ENCODE measurements around the gene TOX2. TPM values are rescaled to one million over a fixed set of nuclear protein-coding genes. Genes with fewer than 3 reads are reported as not detected.

The TOX2 gene
- polyA plus RNA-seq, 3 donors = 0.39 to 0.56 (median 0.47) TPM

DNA sequence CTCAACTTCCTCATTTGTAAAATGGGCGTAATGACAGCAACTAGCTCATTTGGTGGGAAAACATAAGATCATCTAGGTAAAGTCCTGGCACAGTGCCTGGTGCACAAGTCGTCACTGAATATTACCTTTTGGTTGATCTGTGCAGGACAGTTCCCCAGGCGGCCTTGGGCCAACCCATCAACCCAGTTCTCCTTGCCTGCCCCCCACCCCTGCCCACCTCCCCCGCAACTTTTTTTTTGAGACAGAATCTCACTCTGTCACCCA, 173.1 kb downstream of the TOX2 start:
- Histone ChIP-seq H3K4me2 (replicated peaks; ENCODE audit: extremely low read depth, low read length, poor library complexity, severe bottlenecking) (no peak overlapping the region), H3K4me1 (ENCODE audit: control insufficient read depth in 1 of 2, insufficient read depth in 2 of 2, low read length in 2 of 2) (peaks cover 6 to 7% of the 10 kb centered on the region in 2 donors), H3K36me3 (replicated peaks in 1 of 2; ENCODE audit: control insufficient read depth in 1 of 2, insufficient read depth in 2 of 2, low read length in 2 of 2) (no peaks in the 10 kb centered on the region), H3K9me3 (replicated peaks in 1 of 2; ENCODE audit: control insufficient read depth in 1 of 2, insufficient read depth in 1 of 2, low read length in 2 of 2) (no peaks in the 10 kb centered on the region), H3K27ac (ENCODE audit: low read depth in 1 of 2, low read length in 2 of 2) (no peak overlapping the region), H3K9ac (ENCODE audit: insufficient read depth, low read length, poor library complexity, severe bottlenecking) (no peak overlapping the region), H3K79me2 (ENCODE audit: insufficient read depth, low read length) (no peaks in the 10 kb centered on the region), H2AFZ (ENCODE audit: insufficient read depth, low read depth, low read length, poor library complexity, severe bottlenecking) (no peak overlapping the region), H3K4me3 (replicated peaks in 1 of 3; ENCODE audit: low read depth in 2 of 3, low read length in 3 of 3) (no peak overlapping the region), H4K20me1 (ENCODE audit: insufficient read depth, low read length) (no peaks in the 10 kb centered on the region), H3K27me3 (ENCODE audit: control insufficient read depth in 2 of 2, insufficient read depth in 2 of 2, low read length in 2 of 2) (no peaks in the 10 kb centered on the region)
- Mint-ChIP-seq H3K4me1 (peaks cover 7% of the 10 kb centered on the region), H3K4me3 (no peak overlapping the region), H3K36me3 (no peaks in the 10 kb centered on the region), H3K27ac (no peak overlapping the region), H3K9me3 (peaks cover 0 to 3% (median 0%) of the 10 kb centered on the region in 7 donors), H3K27me3 (ENCODE audit: low read depth in 3 of 3) (peaks cover 6 to 15% (median 11%) of the 10 kb centered on the region in 3 donors)
- TF ChIP-seq, protein P1, sequence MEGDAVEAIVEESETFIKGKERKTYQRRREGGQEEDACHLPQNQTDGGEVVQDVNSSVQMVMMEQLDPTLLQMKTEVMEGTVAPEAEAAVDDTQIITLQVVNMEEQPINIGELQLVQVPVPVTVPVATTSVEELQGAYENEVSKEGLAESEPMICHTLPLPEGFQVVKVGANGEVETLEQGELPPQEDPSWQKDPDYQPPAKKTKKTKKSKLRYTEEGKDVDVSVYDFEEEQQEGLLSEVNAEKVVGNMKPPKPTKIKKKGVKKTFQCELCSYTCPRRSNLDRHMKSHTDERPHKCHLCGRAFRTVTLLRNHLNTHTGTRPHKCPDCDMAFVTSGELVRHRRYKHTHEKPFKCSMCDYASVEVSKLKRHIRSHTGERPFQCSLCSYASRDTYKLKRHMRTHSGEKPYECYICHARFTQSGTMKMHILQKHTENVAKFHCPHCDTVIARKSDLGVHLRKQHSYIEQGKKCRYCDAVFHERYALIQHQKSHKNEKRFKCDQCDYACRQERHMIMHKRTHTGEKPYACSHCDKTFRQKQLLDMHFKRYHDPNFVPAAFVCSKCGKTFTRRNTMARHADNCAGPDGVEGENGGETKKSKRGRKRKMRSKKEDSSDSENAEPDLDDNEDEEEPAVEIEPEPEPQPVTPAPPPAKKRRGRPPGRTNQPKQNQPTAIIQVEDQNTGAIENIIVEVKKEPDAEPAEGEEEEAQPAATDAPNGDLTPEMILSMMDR (IDR thresholded peaks at IDR 0.05) = no peak
- no peak for DNase-seq
- 100% methylated on average over 3 of the region's 4 CpGs for WGBS (ENCODE audit: insufficient coverage)
- intact Hi-C loops (cut with micrococcal nuclease) = loop anchor here in 1 of 2 donors (10.0 kb wide), 1 partner anchor 553 kb away; no protein-coding TSS in a partner anchor

DNA sequence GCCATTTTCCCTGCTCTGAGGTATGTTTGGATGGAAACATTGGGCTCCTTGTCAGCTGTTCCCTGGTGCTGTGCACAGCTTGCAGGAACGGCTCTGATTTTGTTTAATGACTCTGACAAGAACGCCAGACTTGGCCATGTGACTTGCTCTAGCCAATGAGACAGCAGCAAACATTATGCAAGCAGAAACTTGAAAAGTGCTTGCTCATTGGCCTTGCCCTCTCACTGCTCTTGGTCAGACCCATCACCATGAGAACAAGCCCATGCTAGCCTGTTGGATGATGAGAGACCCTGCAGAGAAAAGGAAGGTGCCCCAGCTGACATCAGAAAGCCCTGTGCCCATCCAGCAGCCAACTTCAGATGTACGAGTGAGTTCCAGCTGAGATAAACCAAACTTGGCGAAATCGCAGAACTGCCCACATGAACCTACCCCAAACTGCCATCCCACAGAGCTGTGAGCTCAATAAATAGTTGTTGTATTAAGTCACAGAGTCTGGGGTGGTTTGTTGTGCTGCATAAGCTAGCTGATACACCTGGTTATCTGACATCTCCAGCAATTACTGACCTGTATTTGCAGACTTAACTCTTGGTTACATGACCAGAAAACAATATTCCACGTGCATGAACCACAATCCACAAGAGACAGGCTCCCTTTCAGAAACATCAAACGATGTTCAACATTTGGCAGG, 175.5 kb downstream of the TOX2 start:
- Histone ChIP-seq H3K36me3 (replicated peaks in 1 of 2; ENCODE audit: control insufficient read depth in 1 of 2, insufficient read depth in 2 of 2, low read length in 2 of 2) (no peaks in the 10 kb centered on the region), H3K4me1 (ENCODE audit: control insufficient read depth in 1 of 2, insufficient read depth in 2 of 2, low read length in 2 of 2) (peaks cover 6 to 7% of the 10 kb centered on the region in 2 donors), H4K20me1 (ENCODE audit: insufficient read depth, low read length) (no peaks in the 10 kb centered on the region), H3K79me2 (ENCODE audit: insufficient read depth, low read length) (no peaks in the 10 kb centered on the region), H3K9me3 (replicated peaks in 1 of 2; ENCODE audit: control insufficient read depth in 1 of 2, insufficient read depth in 1 of 2, low read length in 2 of 2) (no peaks in the 10 kb centered on the region), H3K9ac (ENCODE audit: insufficient read depth, low read length, poor library complexity, severe bottlenecking) (no peak overlapping the region), H2AFZ (ENCODE audit: insufficient read depth, low read depth, low read length, poor library complexity, severe bottlenecking) (peak overlapping the region; percentile 26), H3K27me3 (ENCODE audit: control insufficient read depth in 2 of 2, insufficient read depth in 2 of 2, low read length in 2 of 2) (no peaks in the 10 kb centered on the region), H3K4me3 (replicated peaks in 1 of 3; ENCODE audit: low read depth in 2 of 3, low read length in 3 of 3) (peak overlapping the region in 1 of 3 experiments; percentile 38), H3K4me2 (replicated peaks; ENCODE audit: extremely low read depth, low read length, poor library complexity, severe bottlenecking) (peak overlapping the region; percentile 53), H3K27ac (ENCODE audit: low read depth in 1 of 2, low read length in 2 of 2) (no peak overlapping the region)
- TF ChIP-seq, protein P1 (IDR thresholded peaks at IDR 0.05) = no peak
- 40% methylated on average over 4 of the region's 7 CpGs for WGBS (ENCODE audit: insufficient coverage)
- Mint-ChIP-seq H3K27ac (peak overlapping the region in 3 of 7 donors; percentile 7 to 71 (median 53)), H3K9me3 (peaks cover 0 to 3% (median 0%) of the 10 kb centered on the region in 7 donors), H3K4me3 (no peak overlapping the region), H3K4me1 (peaks cover 9% of the 10 kb centered on the region), H3K27me3 (ENCODE audit: low read depth in 3 of 3) (peaks cover 9 to 16% (median 16%) of the 10 kb centered on the region in 3 donors), H3K36me3 (no peaks in the 10 kb centered on the region)
- DNase-seq = peak; percentile 54 to 84 (median 75)
- intact Hi-C loops (cut with micrococcal nuclease) = loop anchor here in 1 of 2 donors (10.0 kb wide), 1 partner anchor 555 kb away; no protein-coding TSS in a partner anchor
